Pancreas (tissue), 10 donors: ENCODE data around the gene RWDD1. TPM values are rescaled to one million over a fixed set of nuclear protein-coding genes. Genes with fewer than 3 reads are reported as not detected.

Experiments
- ATAC-seq, 4 donors: fragments of 200-7000 bp; cut with Tn5 transposase; one replicate each; pipeline versions ENCODE4 v1.8.0 to v1.9.1; 2020; ENCODE audit warnings: mild to moderate bottlenecking in 4 of 4, moderate library complexity in 4 of 4
- DNase-seq, 6 donors: peaks; one replicate each; pipeline ENCODE4 v3.0.0-alpha.2; 2020
- FAIRE-seq: peaks from 2 replicates; lab custom pipeline; 2012; peaks lifted over from hg19 to GRCh38; lab: Jason Lieb, UNC
- H3K27ac ChIP-seq, 4 donors: fragments of 200-600 bp; sonication (generic); 1 replicate in 3 of 4; 2 replicates in 1 of 4; pipeline versions ENCODE4 v1.5.0 to v1.8.0; 2020
- H3K27me3 ChIP-seq, 4 donors: fragments of 200-600 bp; one replicate each; pipeline ENCODE4 v1.8.0; 2021
- H3K36me3 ChIP-seq, 3 donors: fragments of 200-600 bp; sonication (generic) in 1 of 3; one replicate each; pipeline versions ENCODE4 v1.5.0 to v1.8.0; 2020 to 2021
- H3K4me1 ChIP-seq, 3 donors: fragments of 200-600 bp; one replicate each; pipeline ENCODE4 v1.8.0; 2021
- H3K4me3 ChIP-seq, 4 donors: fragments of 200-600 bp; sonication (generic) in 2 of 4; one replicate each; pipeline versions ENCODE4 v1.5.0 to v1.8.0; 2020 to 2021
- H3K9me3 ChIP-seq, 4 donors: fragments of 200-600 bp; one replicate each; pipeline ENCODE4 v1.8.0; 2021
- CTCF ChIP-seq, 4 donors: fragments of 200-600 bp; sonication (generic) in 3 of 4; IDR thresholded peaks; one replicate each; pipeline versions ENCODE4 v1.5.0 to v1.8.0; 2021; ENCODE audit warnings: antibody characterized with exemption in 4 of 4
- WGBS, 2 donors: extraction: QIAGEN DNeasy Blood & Tissue Kit; methylation state at CpG; one replicate each; pipeline ENCODE4 v1.1.7; 2013; 5-methylcytosine and 5-hydroxymethylcytosine counted together
- intact Hi-C, 3 donors: fragments of 100-400 bp; cut with DNase I; formaldehyde crosslinking; loops; one replicate each; pipeline versions ENCODE4 v1.11.1 to v1.14.2; 2022
- polyA plus RNA-seq, 2 donors: library from polyadenylated mRNA; stranded (reverse); fragments of 200-250 nt; gene quantifications; one replicate each; pipeline ENCODE4 v1.2.3, GENCODE V29; 2013
- total RNA-seq, 6 donors: library from RNA; stranded (reverse); fragmentation: NEBNext Ultra II Directional in 4 of 6; extraction: Animal tissue kit (Norgen Biotek cat#: 25700) in 4 of 6; gene quantifications; one replicate each; pipeline versions ENCODE4 v1.2.1 to v1.2.4, GENCODE V29; 2021 to 2023
- donor health status: healthy with polysubstance abuse.
- donor health status: DM: no; HTN: no; CAD: no; lungs with moderate emphysema.
- donor health status: DM: no; HTN: no; CAD: no.
- donor health status: control.
- donor health status: control.
- donor health status: Bipolar disorder and iron deficiency.
- donor health status: DM: yes; HTN: yes; CAD: no.
- donor health status: DM: no; HTN: no; CAD: no.
- donor health status: DM: no; HTN: no; CAD: no.
- donor health status: DM: yes; HTN: yes; CAD: no.

The RWDD1 gene
- total and polyA plus RNA-seq, 8 donors = 26.0 to 40.6 (median 29.4) TPM

GRCh38 chr6:116556814-116557415 lies 14.4 kb upstream of the RWDD1 start:
- peaks cover 0 to 11% (median 0%) of the 10 kb centered on the region in 4 donors for H3K27me3 ChIP-seq
- H3K4me1 ChIP-seq = no peaks in the 10 kb centered on the region
- H3K9me3 ChIP-seq = no peaks in the 10 kb centered on the region
- no peak for FAIRE-seq
- ATAC-seq = no peak
- DNase-seq = no peak
- 71 to 82% methylated on average over 5 of the region's 5 CpGs for WGBS, 2 donors
- intact Hi-C loops = loop anchor here in 1 of 3 donors (10.0 kb wide), 1 partner anchor 272 kb away; no protein-coding TSS in a partner anchor
- H3K27ac ChIP-seq = no peak overlapping the region
- no peaks in the 10 kb centered on the region for H3K36me3 ChIP-seq
- H3K4me3 ChIP-seq = no peak overlapping the region
- TF ChIP-seq CTCF (IDR thresholded peaks at IDR 0.05) = no peak

- H3K36me3 ChIP-seq = no peaks in the 10 kb centered on the region
- no peak overlapping the region for H3K4me3 ChIP-seq
- no peaks in the 10 kb centered on the region for H3K4me1 ChIP-seq
- DNase-seq (no peak), FAIRE-seq (no peak), ATAC-seq (peak in 3 of 4 donors; percentile 15 to 61 (median 60))
- intact Hi-C loops = loop anchor here in 1 of 3 donors (10.0 kb wide), 1 partner anchor 273 kb away; no protein-coding TSS in a partner anchor
- no peaks in the 10 kb centered on the region for H3K9me3 ChIP-seq
- H3K27me3 ChIP-seq = peaks cover 0 to 3% (median 0%) of the 10 kb centered on the region in 4 donors
- TF ChIP-seq CTCF (IDR thresholded peaks at IDR 0.05) = no peak
- 16 to 22% methylated on average over 5 of the region's 5 CpGs for WGBS, 2 donors
- no peak overlapping the region for H3K27ac ChIP-seq
Measured at GRCh38 chr6:116557893-116558292, 13.4 kb upstream of the RWDD1 start.

- Histone ChIP-seq H3K36me3 (no peaks in the 10 kb centered on the region), H3K9me3 (no peaks in the 10 kb centered on the region), H3K4me3 (no peak overlapping the region), H3K27me3 (no peaks in the 10 kb centered on the region), H3K4me1 (no peaks in the 10 kb centered on the region), H3K27ac (no peak overlapping the region)
- ATAC-seq (no peak), FAIRE-seq (no peak), DNase-seq (no peak)
- no peak for TF ChIP-seq CTCF (IDR thresholded peaks at IDR 0.05)
- intact Hi-C loops = no loop called here
- 61 to 75% methylated on average over 2 of the region's 2 CpGs for WGBS, 2 donors
Measured at GRCh38 chr6:116560130-116560529, 11.2 kb upstream of the RWDD1 start.

GRCh38 chr6:116561377-116562018 lies 9.8 kb upstream of the RWDD1 start:
- FAIRE-seq = peak; percentile 65

More at GRCh38 chr6:116561377-116562018, 9.8 kb upstream of the RWDD1 start:
- Histone ChIP-seq H3K27me3 (no peaks in the 10 kb centered on the region), H3K4me3 (peak overlapping the region in 1 of 4 donors; percentile 22), H3K36me3 (no peaks in the 10 kb centered on the region), H3K4me1 (no peaks in the 10 kb centered on the region), H3K9me3 (no peaks in the 10 kb centered on the region), H3K27ac (no peak overlapping the region)
- 41% methylated on average over 9 of the region's 9 CpGs for WGBS, 2 donors
- DNase-seq (peak; percentile 43 to 81 (median 66)), ATAC-seq (peak; percentile 87 to 96 (median 90))
- intact Hi-C loops = no loop called here
- peak; percentile 75 to 92 (median 87) for TF ChIP-seq CTCF (IDR thresholded peaks at IDR 0.05)
